NCI-H1105 treated with DMSO at 0.1 percent for 48 hours (cell line): ENCODE measurements around the gene MAPRE2.
A peak's percentile ranks its signal among the peaks of the same experiment; 100 is the strongest.
"Not testable (repeated sequence)": the region's sequence is repeated elsewhere in the genome, so short reads cannot be mapped to it uniquely, and the experiment has no call there.

Source experiments
- DNase-seq: peaks from one replicate; lab custom pipeline; 2025; lab: John Stamatoyannopoulos, UW

The MAPRE2 gene

DNA sequence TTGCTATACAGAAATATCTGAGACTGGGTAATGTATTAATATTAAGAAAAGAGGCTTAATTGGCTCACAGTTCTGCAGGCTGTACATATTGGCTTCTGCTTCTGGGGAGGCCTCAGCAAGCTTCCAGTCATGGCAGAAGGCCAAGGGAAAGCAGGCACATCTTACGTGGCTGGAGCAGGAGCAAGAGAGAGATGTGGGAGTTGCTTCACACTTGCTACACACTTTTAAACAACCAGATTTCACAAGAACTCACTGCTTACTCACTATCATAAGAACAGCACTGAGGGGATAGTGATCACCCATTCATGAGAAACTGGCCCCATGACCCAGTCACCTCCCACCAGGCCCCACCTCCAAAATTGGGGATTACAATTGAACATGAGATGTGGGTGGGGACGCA is 50.6 kb downstream of the MAPRE2 start:
- no peak for DNase-seq

DNA sequence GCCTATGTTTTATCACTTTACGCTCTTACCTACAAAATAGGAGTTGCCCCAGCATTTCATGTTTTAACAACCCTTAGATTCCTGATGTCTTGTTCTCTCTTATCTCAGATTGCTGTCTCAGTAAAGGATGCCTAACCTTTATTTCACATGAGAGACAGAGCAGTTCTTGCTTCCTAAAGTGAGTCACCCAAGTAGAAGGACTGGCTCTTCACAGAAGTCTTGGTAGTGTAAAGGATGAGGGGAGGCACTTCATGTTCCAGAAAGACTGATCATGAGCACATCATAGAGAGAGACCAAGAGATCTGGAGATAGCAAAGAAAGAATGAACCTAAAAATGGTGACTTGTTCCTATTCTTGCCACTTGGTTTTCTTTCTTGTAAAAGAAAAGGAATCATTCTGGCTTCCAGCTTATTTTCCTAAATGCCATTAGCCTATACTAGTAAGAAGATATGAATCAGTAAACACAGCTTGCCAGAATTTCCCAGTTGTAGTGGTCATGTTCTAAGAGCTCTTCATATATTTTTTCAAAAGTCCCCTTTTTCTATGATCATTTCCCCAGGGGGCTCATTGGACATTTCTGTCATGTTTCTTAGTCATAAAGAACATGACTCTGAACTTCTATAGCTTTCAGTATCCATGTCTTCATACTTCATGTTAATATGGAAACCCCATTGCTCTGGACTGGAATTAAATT is 54.9 kb downstream of the MAPRE2 start:
- DNase-seq: no peak

GRCh38 chr18:35096677-35097011 is 55.4 kb downstream of the MAPRE2 start:
- DNase-seq: no peak

- DNase-seq: no peak
Observed at GRCh38 chr18:35097195-35097594, 56.0 kb downstream of the MAPRE2 start.

DNA sequence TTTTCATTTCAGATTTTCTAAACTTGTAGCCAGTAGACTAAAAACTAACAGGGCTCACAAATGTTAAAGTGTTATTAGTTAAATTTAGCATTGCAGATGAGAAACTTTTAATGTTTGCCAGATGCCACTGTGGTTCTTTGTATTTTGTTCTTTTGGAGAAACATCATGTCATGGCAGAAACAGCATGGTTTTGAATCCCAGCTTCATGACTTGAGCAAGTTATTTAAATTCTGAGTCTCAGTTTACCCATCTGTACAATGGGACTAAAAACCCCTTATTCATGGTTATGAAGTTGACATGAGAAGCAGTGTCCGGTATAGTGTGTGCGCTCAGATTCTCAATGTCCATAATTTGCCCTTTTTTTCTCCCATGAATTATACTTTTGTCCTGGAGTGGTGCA is 56.5 kb downstream of the MAPRE2 start:
- DNase-seq: no peak

GRCh38 chr18:35099911-35100310 is 58.7 kb downstream of the MAPRE2 start:
- DNase-seq: no peak

DNA sequence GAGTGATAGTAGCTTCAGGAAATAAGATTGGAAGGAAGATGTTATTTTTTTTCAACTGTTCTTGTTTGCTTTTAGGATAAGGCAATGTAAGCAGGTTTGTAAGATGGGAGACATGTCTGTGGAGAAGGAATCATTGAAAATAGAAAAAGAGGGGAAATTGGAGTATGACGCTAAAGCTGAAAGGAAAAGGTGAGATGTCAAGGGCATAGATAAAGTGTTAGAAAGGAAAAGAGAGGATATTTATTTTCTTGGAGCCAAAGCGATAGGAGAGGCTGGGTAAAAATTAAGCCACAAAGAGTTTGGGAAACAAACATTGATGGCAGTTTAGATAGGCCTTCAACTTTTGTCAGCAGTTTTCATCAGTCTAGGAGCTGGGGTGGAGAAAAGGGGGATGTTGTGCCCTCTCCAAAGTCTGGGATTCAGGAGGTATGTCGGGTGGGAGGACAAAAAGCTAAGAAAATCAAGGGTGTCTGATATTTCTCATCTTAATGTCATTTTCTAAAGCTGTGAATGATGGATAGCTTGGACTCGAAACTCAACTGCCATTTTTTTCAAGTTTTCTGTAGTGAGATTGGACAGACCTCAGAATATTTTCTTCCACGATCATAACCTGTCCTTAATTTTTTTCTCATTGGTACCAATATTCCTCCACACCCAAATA is 63.3 kb downstream of the MAPRE2 start:
- no peak for DNase-seq

DNA sequence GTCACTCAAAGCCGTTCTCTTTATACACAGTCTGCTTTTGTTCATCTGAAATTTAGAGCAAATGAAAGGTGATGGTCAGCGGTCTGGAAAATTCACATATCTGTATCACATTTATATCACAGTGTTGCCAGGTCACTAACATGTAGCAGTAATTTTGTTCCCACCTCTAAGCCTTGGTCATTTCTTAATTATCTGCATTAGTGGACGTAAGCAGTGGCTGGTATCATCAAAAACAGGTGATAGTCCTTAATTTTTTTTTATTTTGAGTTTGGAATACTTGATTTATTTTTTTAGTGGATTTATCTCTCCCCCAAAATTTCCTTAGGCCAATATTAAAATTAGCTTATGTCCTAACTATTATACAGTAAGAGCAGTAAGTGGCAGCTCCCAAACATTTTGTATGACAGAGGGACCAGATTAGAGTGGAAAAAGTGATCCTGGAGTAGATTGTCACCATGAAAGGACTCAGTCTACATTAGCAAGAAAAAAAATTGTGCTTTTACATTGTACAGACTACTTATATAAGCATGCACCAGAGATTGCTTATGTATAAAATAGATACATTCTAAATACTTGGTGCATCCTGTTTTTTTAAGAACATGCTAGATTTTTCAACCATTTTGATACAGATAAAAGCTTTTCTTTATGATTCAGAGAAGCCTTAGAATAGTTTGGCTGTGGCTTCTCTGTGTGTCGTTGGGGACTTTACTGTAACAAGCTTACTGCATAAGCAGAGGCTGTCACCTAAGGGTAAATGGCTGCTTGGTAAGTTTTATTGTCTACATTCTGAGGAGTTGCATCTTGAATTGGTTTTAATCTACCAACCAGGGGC is 65.0 kb downstream of the MAPRE2 start:
- DNase-seq: no peak

GRCh38 chr18:35106845-35107148 is 65.6 kb downstream of the MAPRE2 start:
- no peak for DNase-seq

DNA sequence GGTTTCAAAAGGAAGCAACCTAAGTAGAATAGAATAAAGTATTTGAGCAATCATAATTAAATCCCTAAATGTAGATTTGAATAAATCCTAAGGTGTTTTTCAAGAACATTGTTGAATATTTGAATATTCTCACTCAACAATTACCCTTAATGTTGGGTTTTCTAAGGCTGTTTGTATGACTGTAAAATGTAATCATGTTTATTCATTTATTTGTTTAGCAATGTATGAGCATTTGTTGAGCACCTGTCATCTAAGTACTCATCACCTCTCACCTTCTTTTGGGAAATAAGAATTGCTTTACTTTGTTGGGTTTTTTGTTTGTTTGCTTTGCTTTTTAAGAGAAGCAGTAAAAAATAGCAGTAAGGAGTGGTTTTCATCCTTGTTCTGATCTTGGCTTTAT is 66.0 kb downstream of the MAPRE2 start:
- no peak for DNase-seq

DNA sequence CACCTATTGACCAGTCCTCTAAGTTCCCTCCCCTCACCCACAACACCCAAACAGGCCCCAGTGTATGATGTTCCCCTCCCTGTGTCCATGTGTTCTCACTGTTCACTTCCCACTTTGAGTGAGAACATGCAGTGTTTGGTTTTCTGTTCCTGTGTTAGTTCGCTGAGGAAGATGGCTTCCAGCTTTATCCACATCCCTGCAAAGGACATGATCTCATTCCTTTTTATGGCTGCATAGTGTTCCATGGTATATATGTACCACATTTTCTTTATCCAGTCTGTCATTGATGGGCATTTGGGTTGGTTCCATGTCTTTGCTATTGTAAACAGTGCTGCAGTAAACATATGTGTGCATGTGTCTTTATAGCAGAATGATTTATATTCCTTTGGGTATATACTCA is 66.9 kb downstream of the MAPRE2 start:
- not testable (repeated sequence) for DNase-seq

GRCh38 chr18:35110059-35110458 is 68.8 kb downstream of the MAPRE2 start:
- DNase-seq: no peak

DNA sequence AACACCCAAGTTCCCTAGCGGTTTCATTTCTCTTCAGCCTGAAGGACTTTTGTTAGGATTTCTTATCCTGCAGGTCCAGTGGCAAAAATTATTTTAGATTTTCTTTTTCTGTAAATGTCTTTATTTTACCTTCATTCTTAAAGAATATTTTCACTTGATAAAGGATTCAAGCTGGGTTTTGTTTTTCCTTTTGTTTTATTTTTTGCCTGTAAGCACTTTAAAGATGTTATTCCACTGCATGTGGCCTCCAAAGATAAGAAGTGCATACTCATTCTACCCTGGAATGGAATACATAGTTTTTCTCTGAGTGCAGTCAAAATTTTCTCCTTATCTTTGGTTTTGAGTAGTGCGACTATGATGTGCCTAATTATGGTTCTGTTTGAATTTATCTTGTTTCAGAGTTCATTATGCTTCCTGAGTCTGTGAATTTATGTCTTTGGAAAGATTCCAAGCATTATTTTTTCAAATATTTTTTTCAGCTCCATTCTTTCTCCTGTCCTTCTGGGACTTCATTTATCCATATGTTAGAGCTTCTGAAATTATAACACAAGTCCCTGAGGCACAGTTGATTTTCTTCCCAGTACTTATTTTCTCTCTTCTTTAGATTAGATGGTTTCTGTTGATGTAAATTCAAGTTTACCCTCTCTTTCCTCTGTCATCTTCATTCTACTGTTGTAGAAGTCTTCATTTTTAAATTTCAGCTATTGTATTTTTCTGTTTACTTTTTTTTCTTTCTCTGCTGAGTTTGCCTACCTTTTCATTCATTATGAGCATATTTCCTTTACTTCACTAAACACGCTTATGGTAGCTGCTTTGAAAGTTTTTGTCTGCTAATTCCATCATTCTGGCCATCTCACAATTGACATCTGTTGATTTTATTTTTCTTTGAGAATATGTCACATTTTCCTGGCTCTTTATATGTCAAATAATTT is 69.6 kb downstream of the MAPRE2 start:
- no peak for DNase-seq

GRCh38 chr18:35112696-35113095 is 71.5 kb downstream of the MAPRE2 start:
- no peak for DNase-seq

DNA sequence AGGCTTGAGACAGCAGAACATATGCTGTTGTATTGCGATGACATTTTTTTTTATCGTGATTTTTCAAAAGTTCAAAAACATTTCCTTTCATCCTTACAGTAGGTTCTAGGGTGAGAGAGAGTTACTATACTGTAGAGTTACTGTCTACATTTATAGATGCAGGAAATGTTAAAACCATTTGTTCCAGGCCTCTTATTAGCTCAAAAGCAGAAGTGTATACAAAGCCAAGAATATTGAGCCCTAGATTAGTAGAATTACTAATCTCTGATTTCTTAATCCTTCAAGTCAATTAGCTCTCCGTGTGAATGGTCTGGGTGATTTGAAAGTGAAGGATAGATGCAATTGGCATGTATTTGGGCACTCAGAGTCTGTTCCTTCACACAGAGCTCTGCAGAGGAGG is 73.1 kb downstream of the MAPRE2 start:
- DNase-seq: no peak

GRCh38 chr18:35116784-35117318 is 75.6 kb downstream of the MAPRE2 start:
- DNase-seq: no peak

DNA sequence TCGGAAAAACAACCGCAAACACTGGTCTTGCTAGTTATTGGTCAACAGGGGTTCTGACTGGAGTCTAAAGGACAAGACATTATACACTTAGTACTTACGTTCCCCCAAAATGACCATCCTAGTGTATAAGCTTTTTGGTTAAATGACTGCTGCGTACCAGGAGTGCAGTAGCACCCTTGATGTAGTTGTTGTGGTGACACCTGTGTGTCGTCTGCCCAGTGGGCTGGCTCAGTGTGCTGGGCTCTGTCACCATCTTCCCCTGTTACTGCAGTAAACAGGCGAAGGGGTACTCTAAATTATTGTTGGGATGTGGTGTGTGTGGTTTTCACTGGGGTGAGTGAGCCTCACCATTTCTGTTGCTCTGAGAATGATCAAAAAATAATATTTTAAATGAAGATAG is 76.2 kb downstream of the MAPRE2 start:
- no peak for DNase-seq

DNA sequence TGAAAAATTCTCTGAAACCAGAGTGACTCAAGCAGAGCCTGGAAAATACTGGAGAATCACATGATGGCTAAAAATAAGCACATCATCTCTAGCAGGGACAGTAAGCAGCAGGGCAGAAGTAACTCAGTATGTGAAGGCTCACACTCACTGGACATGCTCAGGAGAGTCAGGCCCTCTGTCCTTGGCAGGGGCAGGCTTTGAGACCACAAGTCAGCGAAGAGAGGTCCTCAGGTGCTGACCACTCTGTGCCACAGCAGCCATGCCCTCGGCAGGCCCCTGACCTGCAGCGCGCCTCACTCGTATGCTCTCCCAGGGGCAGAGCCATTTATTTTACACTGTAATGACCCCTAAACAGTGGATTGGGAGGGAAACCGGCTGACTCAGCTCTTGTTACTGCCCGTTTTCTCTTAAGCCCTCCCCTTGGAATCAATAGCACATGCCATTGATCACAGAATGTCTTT is 76.8 kb downstream of the MAPRE2 start:
- no peak for DNase-seq

GRCh38 chr18:35118641-35119040 is 77.4 kb downstream of the MAPRE2 start:
- DNase-seq: no peak

DNA sequence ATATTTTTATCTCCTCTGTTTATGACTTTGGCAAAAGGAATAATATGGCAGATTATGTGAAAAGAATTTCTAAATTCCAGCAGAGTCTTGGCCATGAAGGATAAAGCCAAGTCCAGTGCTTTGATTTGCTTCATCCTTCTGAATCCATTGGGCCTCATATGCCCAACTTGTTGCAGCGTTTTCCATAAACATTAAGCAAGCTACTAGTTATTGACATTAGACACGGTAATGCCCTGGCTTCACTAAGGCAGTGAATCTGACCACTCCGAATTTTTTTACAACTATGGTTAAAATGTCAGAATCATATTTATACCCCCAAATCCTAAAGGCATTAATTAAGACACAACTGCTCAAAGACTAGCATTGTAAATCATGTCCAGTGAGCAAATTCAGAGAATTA is 79.8 kb downstream of the MAPRE2 start:
- no peak for DNase-seq

- DNase-seq: peak; percentile 35
Observed at GRCh38 chr18:35121531-35121930, 80.3 kb downstream of the MAPRE2 start.
